Suprapubic skin (tissue), 3 donors: ENCODE results near the gene F8.

ENCODE experiments used
- POLR2A ChIP-seq, 2 donors: fragments of 450-650 bp; IDR thresholded peaks; one replicate each; pipeline ENCODE4 v1.6.1; 2017; ENCODE audit warnings: antibody characterized with exemption in 2 of 2, mild to moderate bottlenecking in 2 of 2, moderate library complexity in 2 of 2
- TF ChIP-seq, protein P1 (sequence below), 2 donors: fragments of 200-600 bp in 1 of 2; fragments of 450-650 bp in 1 of 2; sonication (generic) in 1 of 2; IDR thresholded peaks; one replicate each; pipeline ENCODE4 v1.5.1; 2016 to 2019; ENCODE audit warnings: antibody characterized with exemption in 2 of 2, mild to moderate bottlenecking in 1 of 2, moderate library complexity in 1 of 2

DNA sequence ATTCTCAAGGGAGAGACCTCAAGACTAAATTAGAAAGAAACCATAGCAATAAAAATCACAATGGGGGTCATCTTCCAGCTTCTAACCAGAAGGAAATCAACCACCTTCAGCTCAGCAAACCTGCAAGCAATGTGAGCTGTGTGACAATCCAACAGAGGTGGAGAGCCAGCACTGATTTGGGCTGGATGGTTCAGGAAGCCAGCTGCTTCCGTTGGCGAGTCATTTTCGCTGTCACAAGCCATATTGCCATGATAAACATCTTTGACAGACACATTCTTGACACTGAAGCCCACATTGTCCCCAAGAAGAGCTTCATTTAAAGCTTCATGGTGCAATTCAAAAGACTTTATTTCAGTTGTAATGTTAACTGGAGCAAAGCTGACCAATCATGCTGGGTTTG is 113.7 kb downstream of the F8 start:
- TF ChIP-seq, protein P1, sequence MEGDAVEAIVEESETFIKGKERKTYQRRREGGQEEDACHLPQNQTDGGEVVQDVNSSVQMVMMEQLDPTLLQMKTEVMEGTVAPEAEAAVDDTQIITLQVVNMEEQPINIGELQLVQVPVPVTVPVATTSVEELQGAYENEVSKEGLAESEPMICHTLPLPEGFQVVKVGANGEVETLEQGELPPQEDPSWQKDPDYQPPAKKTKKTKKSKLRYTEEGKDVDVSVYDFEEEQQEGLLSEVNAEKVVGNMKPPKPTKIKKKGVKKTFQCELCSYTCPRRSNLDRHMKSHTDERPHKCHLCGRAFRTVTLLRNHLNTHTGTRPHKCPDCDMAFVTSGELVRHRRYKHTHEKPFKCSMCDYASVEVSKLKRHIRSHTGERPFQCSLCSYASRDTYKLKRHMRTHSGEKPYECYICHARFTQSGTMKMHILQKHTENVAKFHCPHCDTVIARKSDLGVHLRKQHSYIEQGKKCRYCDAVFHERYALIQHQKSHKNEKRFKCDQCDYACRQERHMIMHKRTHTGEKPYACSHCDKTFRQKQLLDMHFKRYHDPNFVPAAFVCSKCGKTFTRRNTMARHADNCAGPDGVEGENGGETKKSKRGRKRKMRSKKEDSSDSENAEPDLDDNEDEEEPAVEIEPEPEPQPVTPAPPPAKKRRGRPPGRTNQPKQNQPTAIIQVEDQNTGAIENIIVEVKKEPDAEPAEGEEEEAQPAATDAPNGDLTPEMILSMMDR (IDR thresholded peaks at IDR 0.05), result no peak
- no peak for TF ChIP-seq POLR2A (IDR thresholded peaks at IDR 0.05)
